ENCODE results near the gene C2orf81.

C2orf81 gene

GRCh38 chr2:74428675-74429074, 7.3 kb upstream of the C2orf81 start:
- H3K36me3 Mint-ChIP-seq (ENCODE audit: low read depth): peaks cover 65% of the 10 kb centered on the region
- no peaks in the 10 kb centered on the region for H3K27me3 Mint-ChIP-seq (ENCODE audit: low read depth)
- no peaks in the 10 kb centered on the region for H3K4me1 Mint-ChIP-seq
- TF ChIP-seq CTCF (IDR thresholded peaks at IDR 0.05; ENCODE audit: unreplicated experiment in 3 of 3): no peak
- H3K9me3 Mint-ChIP-seq: no peaks in the 10 kb centered on the region
- no peak overlapping the region for H3K27ac Mint-ChIP-seq
- H3K4me3 Mint-ChIP-seq: no peak overlapping the region

GRCh38 chr2:74427551-74427950, 6.1 kb upstream of the C2orf81 start:
- TF ChIP-seq CTCF (IDR thresholded peaks at IDR 0.05; ENCODE audit: unreplicated experiment in 3 of 3): no peak
- H3K36me3 Mint-ChIP-seq (ENCODE audit: low read depth): peaks cover 62% of the 10 kb centered on the region
- no peak overlapping the region for H3K4me3 Mint-ChIP-seq
- H3K9me3 Mint-ChIP-seq: no peaks in the 10 kb centered on the region
- peaks cover 5% of the 10 kb centered on the region for H3K4me1 Mint-ChIP-seq
- H3K27me3 Mint-ChIP-seq (ENCODE audit: low read depth): no peaks in the 10 kb centered on the region
- H3K27ac Mint-ChIP-seq: peak overlapping the region in 1 of 3 experiments; percentile 79

- peak overlapping the region in 1 of 3 experiments; percentile 40 for H3K27ac Mint-ChIP-seq
- no peaks in the 10 kb centered on the region for H3K9me3 Mint-ChIP-seq
- H3K4me1 Mint-ChIP-seq: peaks cover 9% of the 10 kb centered on the region
- TF ChIP-seq CTCF (IDR thresholded peaks at IDR 0.05; ENCODE audit: unreplicated experiment in 3 of 3): no peak
- H3K4me3 Mint-ChIP-seq: no peak overlapping the region
- no peaks in the 10 kb centered on the region for H3K27me3 Mint-ChIP-seq (ENCODE audit: low read depth)
- peaks cover 52% of the 10 kb centered on the region for H3K36me3 Mint-ChIP-seq (ENCODE audit: low read depth)
Measured at GRCh38 chr2:74426181-74426758, 4.9 kb upstream of the C2orf81 start.

GRCh38 chr2:74425523-74425922, 4.1 kb upstream of the C2orf81 start:
- H3K4me1 Mint-ChIP-seq: peaks cover 14% of the 10 kb centered on the region
- no peaks in the 10 kb centered on the region for H3K27me3 Mint-ChIP-seq (ENCODE audit: low read depth)
- no peak for TF ChIP-seq CTCF (IDR thresholded peaks at IDR 0.05; ENCODE audit: unreplicated experiment in 3 of 3)
- no peaks in the 10 kb centered on the region for H3K9me3 Mint-ChIP-seq
- peak overlapping the region in 2 of 3 experiments; percentile 9 to 48 for H3K27ac Mint-ChIP-seq
- H3K36me3 Mint-ChIP-seq (ENCODE audit: low read depth): peaks cover 49% of the 10 kb centered on the region
- H3K4me3 Mint-ChIP-seq: no peak overlapping the region

- peak overlapping the region; percentile 10 to 28 (median 17) for H3K4me3 Mint-ChIP-seq
- TF ChIP-seq CTCF (IDR thresholded peaks at IDR 0.05; ENCODE audit: unreplicated experiment in 3 of 3): no peak
Measured at GRCh38 chr2:74424995-74425406, 3.6 kb upstream of the C2orf81 start.

More at GRCh38 chr2:74424995-74425406, 3.6 kb upstream of the C2orf81 start:
- peaks cover 45% of the 10 kb centered on the region for H3K36me3 Mint-ChIP-seq (ENCODE audit: low read depth)
- peaks cover 14% of the 10 kb centered on the region for H3K4me1 Mint-ChIP-seq
- H3K27ac Mint-ChIP-seq: peak overlapping the region in 1 of 3 experiments; percentile 30
- no peaks in the 10 kb centered on the region for H3K9me3 Mint-ChIP-seq
- no peaks in the 10 kb centered on the region for H3K27me3 Mint-ChIP-seq (ENCODE audit: low read depth)

Measured in nephron (organoid).